CD4-positive, alpha-beta T cell (primary cell): ENCODE measurements around the gene CTTNBP2NL. TPM values are rescaled to one million over a fixed set of nuclear protein-coding genes. Genes with fewer than 3 reads are reported as not detected.

Experiments
- ATAC-seq: fragments of 200-7000 bp; cut with Tn5 transposase; one replicate; pipeline ENCODE4 v1.10.0; 2022; ENCODE audit warnings: mild to moderate bottlenecking; ENCODE audit not compliant: poor library complexity
- CTCF ChIA-PET: fragments of 350-600 bp; sonication (Branson Sonifier 250); formaldehyde crosslinking; loops from one replicate; lab custom pipeline; 2021; ENCODE audit warnings: antibody characterized with exemption, inconsistent platforms; lab: Charles Lee
- POLR2A ChIA-PET: fragments of 350-600 bp; sonication (Branson Sonifier 250); formaldehyde crosslinking; loops from one replicate; lab custom pipeline; 2021; ENCODE audit warnings: antibody characterized with exemption, inconsistent platforms; lab: Charles Lee
- DNase-seq, 14 experiments: peaks; one replicate each; pipeline ENCODE4 v3.0.0-alpha.2; 2013 to 2020; ENCODE audit warnings: mixed read lengths in 2 of 14
- H3K27ac ChIP-seq, 2 donors: one replicate each; pipeline versions ENCODE4 v1.5.1 to v1.7.0; 2013; ENCODE audit warnings: low read length in 2 of 2, low read depth in 1 of 2, mild to moderate bottlenecking in 1 of 2
- H3K27me3 ChIP-seq, 2 experiments: 1 replicate in 1 of 2; 2 replicates in 1 of 2; pipeline versions ENCODE4 v1.6.1 to v1.7.0; 2013; ENCODE audit warnings: low read length in 2 of 2, control low read depth in 1 of 2, mild to moderate bottlenecking in 1 of 2, moderate library complexity in 1 of 2; ENCODE audit not compliant: insufficient read depth in 2 of 2, control insufficient read depth in 1 of 2
- H3K36me3 ChIP-seq: one replicate; pipeline ENCODE4 v1.6.1; 2013; ENCODE audit warnings: low read length, control low read depth; ENCODE audit not compliant: insufficient read depth
- H3K4me1 ChIP-seq: one replicate; pipeline ENCODE4 v1.6.1; 2013; ENCODE audit warnings: low read length, control low read depth; ENCODE audit not compliant: insufficient read depth
- H3K4me3 ChIP-seq: one replicate; pipeline ENCODE4 v1.5.1; 2013; ENCODE audit warnings: mild to moderate bottlenecking, low read length, moderate library complexity
- H3K9me3 ChIP-seq, 2 experiments: 1 replicate in 1 of 2; 2 replicates in 1 of 2; pipeline versions ENCODE4 v1.6.1 to v1.7.0; 2013; ENCODE audit warnings: low read length in 2 of 2, mild to moderate bottlenecking in 2 of 2, control low read depth in 1 of 2, moderate library complexity in 1 of 2; ENCODE audit not compliant: control insufficient read depth in 1 of 2, insufficient read depth in 1 of 2
- H3K27ac Mint-ChIP-seq: one replicate; pipeline ENCODE4 v1.8.0; 2020; ENCODE audit warnings: mixed read lengths
- H3K27me3 Mint-ChIP-seq: one replicate; pipeline ENCODE4 v1.8.0; 2021; ENCODE audit warnings: mixed read lengths
- H3K36me3 Mint-ChIP-seq: one replicate; pipeline ENCODE4 v1.8.0; 2021; ENCODE audit warnings: low read depth, mixed read lengths
- H3K4me1 Mint-ChIP-seq: one replicate; pipeline ENCODE4 v1.8.0; 2021; ENCODE audit warnings: low read depth, mixed read lengths
- H3K4me3 Mint-ChIP-seq: one replicate; pipeline ENCODE4 v1.8.0; 2020; ENCODE audit warnings: mild to moderate bottlenecking, mixed read lengths
- H3K9me3 Mint-ChIP-seq: one replicate; pipeline ENCODE4 v1.8.0; 2020; ENCODE audit warnings: mixed read lengths
- intact Hi-C, 2 experiments: fragments of 100-400 bp; cut with DNase I in 1 of 2; cut with micrococcal nuclease in 1 of 2; formaldehyde crosslinking; loops; one replicate each; pipeline versions ENCODE4 v1.15.1 to v1.9.0; 2023 to 2025; cut with DNase I, micrococcal nuclease
- total RNA-seq, 174 experiments: library from RNA in 2 of 174; stranded (reverse) in 2 of 174; gene quantifications; one replicate each; pipeline ENCODE4 v1.2.3 and lab custom pipeline; 2021 to 2026
- TF ChIP-seq, protein P1 (sequence below): fragments of 200-600 bp; IDR thresholded peaks from one replicate; pipeline ENCODE4 v1.8.0; 2022; ENCODE audit warnings: antibody characterized with exemption, mild to moderate bottlenecking

The CTTNBP2NL gene
- total RNA-seq, 2 experiments from 2014 or later, result 0.14 to 0.25 TPM

DNA sequence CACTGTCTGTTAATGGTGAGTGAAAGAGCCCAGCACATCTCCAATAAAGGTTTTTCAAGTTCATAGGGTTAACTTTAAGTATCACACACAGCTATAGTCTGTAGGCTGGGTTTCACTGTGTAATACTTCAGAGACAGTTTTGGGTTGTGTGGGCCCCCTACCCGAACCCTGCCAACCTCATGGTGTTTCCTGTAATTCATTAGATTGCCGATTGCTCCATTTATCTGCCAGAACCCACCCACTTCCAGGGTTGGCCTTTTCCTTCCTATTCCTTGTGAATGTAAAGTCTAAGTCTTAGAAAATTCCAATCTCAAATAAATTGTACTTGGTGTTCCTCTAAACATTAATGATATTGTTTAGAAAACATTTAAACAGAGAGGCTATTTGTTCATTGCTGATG, 43.6 kb downstream of the CTTNBP2NL start:
- ChIA-PET CTCF (no interaction called here), POLR2A (no interaction called here)
- Mint-ChIP-seq H3K27me3 (no peaks in the 10 kb centered on the region), H3K4me3 (no peak overlapping the region), H3K9me3 (no peaks in the 10 kb centered on the region), H3K4me1 (no peaks in the 10 kb centered on the region), H3K27ac (no peak overlapping the region), H3K36me3 (no peaks in the 10 kb centered on the region)
- H3K36me3 ChIP-seq, result no peaks in the 10 kb centered on the region
- H3K9me3 ChIP-seq, result no peaks in the 10 kb centered on the region
- intact Hi-C loops, result no loop called here
- no peak for ATAC-seq
- TF ChIP-seq, protein P1, sequence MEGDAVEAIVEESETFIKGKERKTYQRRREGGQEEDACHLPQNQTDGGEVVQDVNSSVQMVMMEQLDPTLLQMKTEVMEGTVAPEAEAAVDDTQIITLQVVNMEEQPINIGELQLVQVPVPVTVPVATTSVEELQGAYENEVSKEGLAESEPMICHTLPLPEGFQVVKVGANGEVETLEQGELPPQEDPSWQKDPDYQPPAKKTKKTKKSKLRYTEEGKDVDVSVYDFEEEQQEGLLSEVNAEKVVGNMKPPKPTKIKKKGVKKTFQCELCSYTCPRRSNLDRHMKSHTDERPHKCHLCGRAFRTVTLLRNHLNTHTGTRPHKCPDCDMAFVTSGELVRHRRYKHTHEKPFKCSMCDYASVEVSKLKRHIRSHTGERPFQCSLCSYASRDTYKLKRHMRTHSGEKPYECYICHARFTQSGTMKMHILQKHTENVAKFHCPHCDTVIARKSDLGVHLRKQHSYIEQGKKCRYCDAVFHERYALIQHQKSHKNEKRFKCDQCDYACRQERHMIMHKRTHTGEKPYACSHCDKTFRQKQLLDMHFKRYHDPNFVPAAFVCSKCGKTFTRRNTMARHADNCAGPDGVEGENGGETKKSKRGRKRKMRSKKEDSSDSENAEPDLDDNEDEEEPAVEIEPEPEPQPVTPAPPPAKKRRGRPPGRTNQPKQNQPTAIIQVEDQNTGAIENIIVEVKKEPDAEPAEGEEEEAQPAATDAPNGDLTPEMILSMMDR, result no peak
- H3K4me3 ChIP-seq, result no peak overlapping the region
- no peak overlapping the region for H3K27ac ChIP-seq
- DNase-seq, result no peak
- peaks cover 0 to 3% of the 10 kb centered on the region in 2 experiments for H3K27me3 ChIP-seq
- no peaks in the 10 kb centered on the region for H3K4me1 ChIP-seq

- Histone ChIP-seq H3K27ac (no peak overlapping the region), H3K9me3 (no peaks in the 10 kb centered on the region), H3K4me1 (no peaks in the 10 kb centered on the region), H3K27me3 (peaks cover 0 to 3% of the 10 kb centered on the region in 2 experiments), H3K4me3 (no peak overlapping the region), H3K36me3 (no peaks in the 10 kb centered on the region)
- TF ChIP-seq, protein P1, result no peak
- Mint-ChIP-seq H3K36me3 (no peaks in the 10 kb centered on the region), H3K4me3 (no peak overlapping the region), H3K27ac (no peak overlapping the region), H3K9me3 (no peaks in the 10 kb centered on the region), H3K27me3 (no peaks in the 10 kb centered on the region), H3K4me1 (no peaks in the 10 kb centered on the region)
- intact Hi-C loops, result no loop called here
- DNase-seq (no peak), ATAC-seq (no peak)
- ChIA-PET CTCF (no interaction called here), POLR2A (no interaction called here)
Measured at GRCh38 chr1:112440574-112440973, 44.6 kb downstream of the CTTNBP2NL start.

DNA sequence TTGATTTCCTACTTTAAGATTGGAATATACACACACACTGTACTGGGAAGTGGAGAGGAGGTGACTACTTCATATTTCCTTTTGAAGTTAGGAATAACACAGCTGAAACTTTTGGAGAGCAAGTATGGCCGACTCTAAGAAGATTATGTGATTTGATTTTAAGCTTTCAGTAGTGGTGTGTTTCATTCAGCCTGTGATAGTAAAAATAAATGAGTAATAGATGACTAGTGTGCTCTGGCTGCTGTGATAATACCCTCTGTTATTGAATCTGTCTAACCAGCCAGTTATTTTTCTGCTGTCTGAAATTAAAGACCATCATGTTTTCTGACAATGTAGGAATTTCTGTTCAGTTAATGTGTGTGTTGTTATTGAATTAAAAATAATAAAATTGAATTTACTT, 48.3 kb downstream of the CTTNBP2NL start:
- Histone ChIP-seq H3K36me3 (no peaks in the 10 kb centered on the region), H3K27me3 (peaks cover 0 to 3% of the 10 kb centered on the region in 2 experiments), H3K27ac (no peak overlapping the region), H3K4me3 (no peak overlapping the region), H3K9me3 (no peaks in the 10 kb centered on the region), H3K4me1 (no peaks in the 10 kb centered on the region)
- H3K9me3 Mint-ChIP-seq, result no peaks in the 10 kb centered on the region
- DNase-seq (no peak), ATAC-seq (no peak)
- no peaks in the 10 kb centered on the region for H3K4me1 Mint-ChIP-seq
- ChIA-PET CTCF (no interaction called here), POLR2A (no interaction called here)
- TF ChIP-seq, protein P1, result no peak
- no peak overlapping the region for H3K27ac Mint-ChIP-seq
- intact Hi-C loops, result no loop called here
- no peak overlapping the region for H3K4me3 Mint-ChIP-seq
- H3K36me3 Mint-ChIP-seq, result no peaks in the 10 kb centered on the region
- no peaks in the 10 kb centered on the region for H3K27me3 Mint-ChIP-seq
